Panc1 (cell line): ENCODE results near the gene OOSP3. TPM values are rescaled to one million over a fixed set of nuclear protein-coding genes. Genes with fewer than 3 reads are reported as not detected.

Source experiments
- ATAC-seq: fragments of 200-7000 bp; cut with Tn5 transposase; 2 replicates; pipeline ENCODE4 v1.9.1; 2020; ENCODE audit warnings: mild to moderate bottlenecking, moderate library complexity
- BruUV-seq: library from RNA; stranded (reverse); fragments of 400-500 nt; replicated peaks from 2 replicates; lab custom pipeline; 2021; lab: Mats Ljungman, UMichigan
- CTCF ChIA-PET: fragments of 300-600 bp; sonication (Branson Sonifier 250); formaldehyde crosslinking; loops from one replicate; lab custom pipeline; 2022; ENCODE audit warnings: antibody characterized with exemption; lab: Charles Lee
- POLR2A ChIA-PET: fragments of 300-600 bp; sonication (Branson Sonifier 250); formaldehyde crosslinking; loops from one replicate; lab custom pipeline; 2022; ENCODE audit warnings: antibody characterized with exemption; lab: Charles Lee
- DNase-seq: peaks from one replicate; pipeline ENCODE4 v3.0.0-alpha.2; 2010; ENCODE audit warnings: low read depth, low spot score
- H3K27ac ChIP-seq: 2 replicates; pipeline ENCODE4 v1.5.1; 2011; ENCODE audit warnings: mild to moderate bottlenecking, low read length, inconsistent platforms
- H3K27me3 ChIP-seq: fragments of 200-500 bp; sonication (Bioruptor generic); 2 replicates; pipeline ENCODE4 v1.6.0; 2014; ENCODE audit warnings: low read length, inconsistent platforms; ENCODE audit not compliant: control insufficient read depth, insufficient read depth
- H3K36me3 ChIP-seq: fragments of 200-500 bp; sonication (Bioruptor generic); 2 replicates; pipeline ENCODE4 v1.5.1; 2014; ENCODE audit warnings: inconsistent platforms, mild to moderate bottlenecking, low read length, moderate library complexity; ENCODE audit not compliant: control insufficient read depth, insufficient read depth
- H3K4me1 ChIP-seq: 2 replicates; pipeline ENCODE4 v1.5.1; 2011; ENCODE audit warnings: inconsistent platforms, mild to moderate bottlenecking, low read length, moderate library complexity; ENCODE audit not compliant: control insufficient read depth, insufficient read depth
- H3K4me3 ChIP-seq, 2 experiments: 2 replicates each; pipeline ENCODE4 v1.5.1; 2011 to 2012; ENCODE audit warnings: low read depth in 2 of 2, low read length in 2 of 2, mild to moderate bottlenecking in 2 of 2, inconsistent platforms in 1 of 2, moderate library complexity in 1 of 2
- H3K9me3 ChIP-seq: fragments of 200-500 bp; sonication (Bioruptor generic); 2 replicates; pipeline ENCODE4 v1.5.1; 2014; ENCODE audit warnings: low read depth, mild to moderate bottlenecking, inconsistent platforms, low read length, moderate library complexity; ENCODE audit not compliant: control insufficient read depth, insufficient read depth
- CTCF ChIP-seq: fragments of 450-650 bp; IDR thresholded peaks from 2 replicates; pipeline ENCODE4 v1.5.1; 2017; ENCODE audit warnings: mild to moderate bottlenecking
- POLR2AphosphoS5 ChIP-seq: IDR thresholded peaks from 2 replicates; pipeline ENCODE4 v1.6.1; 2012; ENCODE audit warnings: mild to moderate bottlenecking, low read depth, low read length, moderate library complexity
- REST ChIP-seq, 2 experiments: IDR thresholded peaks; 2 replicates each; pipeline ENCODE4 v1.6.1; 2011 to 2012; ENCODE audit warnings: low read depth in 2 of 2, control low read depth in 1 of 2, low read length in 1 of 2, mild to moderate bottlenecking in 1 of 2, moderate library complexity in 1 of 2; ENCODE audit not compliant: insufficient read depth in 1 of 2
- SIN3A ChIP-seq: IDR thresholded peaks from 2 replicates; pipeline ENCODE4 v1.6.1; 2012; ENCODE audit warnings: low read depth, mild to moderate bottlenecking, low read length, moderate library complexity, borderline replicate concordance; ENCODE audit not compliant: insufficient read depth
- TCF7L2 ChIP-seq: IDR thresholded peaks from 2 replicates; pipeline ENCODE4 v1.6.1; 2011; ENCODE audit warnings: mild to moderate bottlenecking, low read depth, low read length, inconsistent platforms
- in situ Hi-C: cut with HindIII; loops from 2 replicates; pipeline ENCODE4 v1.10.0; 2016; ENCODE audit warnings: low sequenced_read_pairs, low pct_unique_long_range_greater_than_20kb
- intact Hi-C: fragments of 100-400 bp; cut with micrococcal nuclease; formaldehyde crosslinking; loops from one replicate; pipeline ENCODE4 v1.10.0; 2022; ENCODE audit not compliant: unreplicated experiment
- total RNA-seq: library from RNA; stranded (reverse); gene quantifications from one replicate; pipeline ENCODE4 v1.2.1, GENCODE V29; 2021; ENCODE audit not compliant: unreplicated experiment

The OOSP3 gene
- total RNA-seq, 1 experiment from 2014 or later, result not detected

- DNase-seq (no peak), ATAC-seq (no peak)
- no peaks in the 10 kb centered on the region for H3K36me3 ChIP-seq
- intact Hi-C loops (no loop called here), in situ Hi-C loops (no loop called here)
- H3K9me3 ChIP-seq, result no peaks in the 10 kb centered on the region
- no peaks in the 10 kb centered on the region for H3K4me1 ChIP-seq
- no peak overlapping the region for H3K27ac ChIP-seq
- CTCF ChIA-PET, result no interaction called here
- POLR2A ChIA-PET, result no interaction called here
- no peak overlapping the region for H3K4me3 ChIP-seq
- no peaks in the 10 kb centered on the region for H3K27me3 ChIP-seq
- BruUV-seq, result no TSS peak
- TF ChIP-seq REST (IDR thresholded peaks at IDR 0.05; ENCODE audit: insufficient read depth in 1 of 2, low read depth in 2 of 2, low read length in 1 of 2) (no peak), TCF7L2 (no peak), SIN3A (no peak), CTCF (no peak), POLR2AphosphoS5 (no peak)
Measured at GRCh38 chr11:59938718-59939117, 60.1 kb downstream of the OOSP3 start.

GRCh38 chr11:59939482-59939881, 60.9 kb downstream of the OOSP3 start:
- no peak for DNase-seq

More at GRCh38 chr11:59939482-59939881, 60.9 kb downstream of the OOSP3 start:
- H3K9me3 ChIP-seq, result no peaks in the 10 kb centered on the region
- H3K36me3 ChIP-seq, result no peaks in the 10 kb centered on the region
- intact Hi-C loops (no loop called here), in situ Hi-C loops (no loop called here)
- ChIA-PET CTCF (no interaction called here), POLR2A (no interaction called here)
- H3K4me1 ChIP-seq, result no peaks in the 10 kb centered on the region
- no peak overlapping the region for H3K27ac ChIP-seq
- H3K4me3 ChIP-seq, result no peak overlapping the region
- no peak for ATAC-seq
- no peak for TF ChIP-seq SIN3A
- TF ChIP-seq POLR2AphosphoS5, result no peak
- TF ChIP-seq REST (IDR thresholded peaks at IDR 0.05; ENCODE audit: insufficient read depth in 1 of 2, low read depth in 2 of 2, low read length in 1 of 2), result no peak
- TF ChIP-seq CTCF, result no peak
- TF ChIP-seq TCF7L2, result no peak
- no peaks in the 10 kb centered on the region for H3K27me3 ChIP-seq
- BruUV-seq, result no TSS peak
